Muscle of leg (tissue), 11 donors: Measurements from ENCODE around the gene OSER1. TPM values are rescaled to one million over a fixed set of nuclear protein-coding genes. Genes with fewer than 3 reads are reported as not detected.

ENCODE experiments used
- DNase-seq: peaks from one replicate; pipeline ENCODE4 v3.0.0; 2013
- H3K27ac ChIP-seq: one replicate; pipeline ENCODE4 v1.5.1; 2013; ENCODE audit warnings: mild to moderate bottlenecking, low read length, control low read depth
- H3K27me3 ChIP-seq: one replicate; pipeline ENCODE4 v1.6.1; 2013; ENCODE audit warnings: low read length; ENCODE audit not compliant: control insufficient read depth, insufficient read depth
- H3K36me3 ChIP-seq: one replicate; pipeline ENCODE4 v1.6.1; 2013; ENCODE audit warnings: low read length; ENCODE audit not compliant: control insufficient read depth, insufficient read depth
- H3K4me1 ChIP-seq: one replicate; pipeline ENCODE4 v1.6.1; 2013; ENCODE audit warnings: low read length; ENCODE audit not compliant: control insufficient read depth, insufficient read depth
- H3K4me3 ChIP-seq: one replicate; pipeline ENCODE4 v1.5.1; 2013; ENCODE audit warnings: low read length, control low read depth
- H3K9me3 ChIP-seq: replicated peaks from 2 replicates; pipeline ENCODE4 v1.6.1; 2013; ENCODE audit warnings: low read depth, low read length; ENCODE audit not compliant: control insufficient read depth
- WGBS: methylation state at CpG from one replicate; pipeline ENCODE4 v1.1.5; 2013; ENCODE audit warnings: missing lambda C conversion rate; ENCODE audit not compliant: insufficient coverage; 5-methylcytosine and 5-hydroxymethylcytosine counted together
- polyA plus RNA-seq, 8 donors: library from polyadenylated mRNA; unstranded; fragments of 120-200 nt; gene quantifications; one replicate each; pipeline versions ENCODE4 v1.2.1 to v1.2.3, GENCODE V29; 2013; ENCODE audit warnings: inconsistent platforms in 1 of 8, low replicate concordance in 1 of 8; ENCODE audit not compliant: insufficient read length in 8 of 8, insufficient read depth in 1 of 8
- total RNA-seq: library from RNA; stranded (reverse); fragments of 120-200 nt; gene quantifications from one replicate; pipeline ENCODE4 v1.2.4, GENCODE V29; 2013

The OSER1 gene
- total and polyA plus RNA-seq, 9 donors: 24.3 to 31.0 (median 27.4) TPM

- Histone ChIP-seq H3K9me3 (no peaks in the 10 kb centered on the region), H3K4me1 (no peaks in the 10 kb centered on the region), H3K27ac (no peak overlapping the region), H3K36me3 (no peaks in the 10 kb centered on the region), H3K4me3 (no peak overlapping the region), H3K27me3 (no peaks in the 10 kb centered on the region)
- WGBS: 45% methylated on average over 7 of the region's 10 CpGs
- DNase-seq: no peak
Measured at GRCh38 chr20:44231713-44232468, 21.3 kb upstream of the OSER1 start.

- H3K4me3 ChIP-seq: no peak overlapping the region
- no peaks in the 10 kb centered on the region for H3K9me3 ChIP-seq
- 88% methylated on average over 6 of the region's 7 CpGs for WGBS
- no peak overlapping the region for H3K27ac ChIP-seq
- H3K27me3 ChIP-seq: no peaks in the 10 kb centered on the region
- DNase-seq: no peak
- no peaks in the 10 kb centered on the region for H3K4me1 ChIP-seq
- H3K36me3 ChIP-seq: no peaks in the 10 kb centered on the region
Measured at GRCh38 chr20:44231193-44231592, 20.6 kb upstream of the OSER1 start.

GRCh38 chr20:44228465-44229258 is 18.1 kb upstream of the OSER1 start:
- Histone ChIP-seq H3K4me3 (no peak overlapping the region), H3K27me3 (no peaks in the 10 kb centered on the region), H3K4me1 (no peaks in the 10 kb centered on the region), H3K36me3 (peaks cover 6% of the 10 kb centered on the region), H3K9me3 (no peaks in the 10 kb centered on the region), H3K27ac (no peak overlapping the region)
- DNase-seq: peak; percentile 27
- whole genome bisulfite sequencing: 66% methylated on average over 12 of the region's 17 CpGs

- H3K27ac ChIP-seq: no peak overlapping the region
Measured at GRCh38 chr20:44224637-44225036, 14.1 kb upstream of the OSER1 start.

GRCh38 chr20:44223721-44224120 is 13.2 kb upstream of the OSER1 start:
- WGBS: no CpG with 5 or more reads among the region's 5 CpGs
- Histone ChIP-seq H3K27me3 (no peaks in the 10 kb centered on the region), H3K27ac (no peak overlapping the region)

More at GRCh38 chr20:44224637-44225036, 14.1 kb upstream of the OSER1 start:
- Histone ChIP-seq H3K4me3 (no peak overlapping the region), H3K27me3 (no peaks in the 10 kb centered on the region), H3K4me1 (no peaks in the 10 kb centered on the region), H3K36me3 (peaks cover 15% of the 10 kb centered on the region), H3K9me3 (no peaks in the 10 kb centered on the region)
- WGBS: 81% methylated on average over 5 of the region's 5 CpGs
- DNase-seq: no peak

GRCh38 chr20:44222633-44223368 is 12.2 kb upstream of the OSER1 start:
- DNase-seq: no peak
- Histone ChIP-seq H3K9me3 (no peaks in the 10 kb centered on the region), H3K27me3 (no peaks in the 10 kb centered on the region), H3K4me1 (no peaks in the 10 kb centered on the region), H3K36me3 (peaks cover 15% of the 10 kb centered on the region), H3K27ac (no peak overlapping the region), H3K4me3 (no peak overlapping the region)
- 62% methylated on average over 3 of the region's 7 CpGs for WGBS

More at GRCh38 chr20:44223721-44224120, 13.2 kb upstream of the OSER1 start:
- no peak for DNase-seq
- peaks cover 15% of the 10 kb centered on the region for H3K36me3 ChIP-seq
- no peak overlapping the region for H3K4me3 ChIP-seq
- no peaks in the 10 kb centered on the region for H3K9me3 ChIP-seq
- no peaks in the 10 kb centered on the region for H3K4me1 ChIP-seq

GRCh38 chr20:44222027-44222426 is 11.5 kb upstream of the OSER1 start:
- no peaks in the 10 kb centered on the region for H3K9me3 ChIP-seq
- no peak for DNase-seq
- H3K4me1 ChIP-seq: no peaks in the 10 kb centered on the region
- H3K4me3 ChIP-seq: no peak overlapping the region
- no peaks in the 10 kb centered on the region for H3K27me3 ChIP-seq
- 88% methylated on average over 5 of the region's 5 CpGs for WGBS
- H3K27ac ChIP-seq: no peak overlapping the region
- peaks cover 15% of the 10 kb centered on the region for H3K36me3 ChIP-seq

- Histone ChIP-seq H3K27ac (no peak overlapping the region), H3K36me3 (peaks cover 15% of the 10 kb centered on the region), H3K4me3 (no peak overlapping the region), H3K9me3 (no peaks in the 10 kb centered on the region), H3K27me3 (no peaks in the 10 kb centered on the region), H3K4me1 (no peaks in the 10 kb centered on the region)
- no peak for DNase-seq
- no CpG with 5 or more reads among the region's 3 CpGs for WGBS
Measured at GRCh38 chr20:44221368-44221954, 10.9 kb upstream of the OSER1 start.

GRCh38 chr20:44219791-44220190 is 9.2 kb upstream of the OSER1 start:
- Histone ChIP-seq H3K9me3 (no peaks in the 10 kb centered on the region), H3K27ac (no peak overlapping the region), H3K4me3 (no peak overlapping the region), H3K36me3 (peaks cover 11% of the 10 kb centered on the region), H3K27me3 (no peaks in the 10 kb centered on the region), H3K4me1 (no peaks in the 10 kb centered on the region)
- WGBS: 64% methylated on average over 3 of the region's 6 CpGs
- no peak for DNase-seq
